ENCODE data around the gene UBE2G2.

Gene UBE2G2

GRCh38 chr21:44784810-44785209, 16.8 kb downstream of the UBE2G2 start:
- in situ Hi-C loops (cut with MboI; ENCODE audit: low pct_unique_long_range_greater_than_20kb, low sequenced_read_pairs, unreplicated experiment) = loop anchor here (25.0 kb wide), 2 partner anchors 327 to 448 kb away; partner anchors contain the start of gene CFAP410

GRCh38 chr21:44783020-44783696, 18.5 kb downstream of the UBE2G2 start:
- in situ Hi-C loops (cut with MboI; ENCODE audit: low pct_unique_long_range_greater_than_20kb, low sequenced_read_pairs, unreplicated experiment) = loop anchor here (25.0 kb wide), 2 partner anchors 329 to 446 kb away; partner anchors contain the start of gene CFAP410
- no peak for DNase-seq (ENCODE audit: low spot score)
- TF ChIP-seq CTCF (IDR thresholded peaks at IDR 0.05; ENCODE audit: extremely low read depth, insufficient read depth, missing control alignments) = no peak

More at GRCh38 chr21:44784810-44785209, 16.8 kb downstream of the UBE2G2 start:
- TF ChIP-seq CTCF (IDR thresholded peaks at IDR 0.05; ENCODE audit: extremely low read depth, insufficient read depth, missing control alignments) = no peak
- DNase-seq (ENCODE audit: low spot score) = no peak

- no peak for TF ChIP-seq CTCF (IDR thresholded peaks at IDR 0.05; ENCODE audit: extremely low read depth, insufficient read depth, missing control alignments)
- no peak for DNase-seq (ENCODE audit: low spot score)
- in situ Hi-C loops (cut with MboI; ENCODE audit: low pct_unique_long_range_greater_than_20kb, low sequenced_read_pairs, unreplicated experiment) = loop anchor here (25.0 kb wide), 2 partner anchors 331 to 444 kb away; partner anchors contain the start of gene CFAP410
Observed at GRCh38 chr21:44780767-44781459, 20.7 kb downstream of the UBE2G2 start.

DNA sequence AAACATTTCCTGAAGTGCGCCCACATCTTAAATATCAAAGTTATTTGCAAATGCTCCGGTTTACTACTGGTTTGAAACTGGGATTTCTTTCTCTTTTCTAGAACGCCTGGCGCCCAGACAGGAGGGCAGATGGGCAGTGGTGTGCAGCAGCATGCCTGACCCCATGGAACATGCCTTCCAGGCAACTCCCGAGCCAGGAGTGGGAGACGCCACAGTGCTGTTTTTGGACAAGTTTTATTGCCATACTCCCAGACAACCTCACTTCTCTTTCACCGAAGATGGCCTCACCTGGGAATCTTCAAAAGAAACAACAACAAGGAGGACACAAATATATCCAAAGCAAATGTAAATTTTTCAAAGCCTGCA, 21.5 kb downstream of the UBE2G2 start:
- in situ Hi-C loops (cut with MboI; ENCODE audit: low pct_unique_long_range_greater_than_20kb, low sequenced_read_pairs, unreplicated experiment) = loop anchor here (25.0 kb wide), 2 partner anchors 332 to 443 kb away; partner anchors contain the start of gene CFAP410
- no peak for TF ChIP-seq CTCF (IDR thresholded peaks at IDR 0.05; ENCODE audit: extremely low read depth, insufficient read depth, missing control alignments)
- DNase-seq (ENCODE audit: low spot score) = no peak

GRCh38 chr21:44779417-44780136, 22.0 kb downstream of the UBE2G2 start:
- no peak for TF ChIP-seq CTCF (IDR thresholded peaks at IDR 0.05; ENCODE audit: extremely low read depth, insufficient read depth, missing control alignments)
- in situ Hi-C loops (cut with MboI; ENCODE audit: low pct_unique_long_range_greater_than_20kb, low sequenced_read_pairs, unreplicated experiment) = loop anchor here (10.0 to 25.0 kb wide), 3 partner anchors 65 to 442 kb away; partner anchors contain the start of genes CFAP410 and TSPEAR
- no peak for DNase-seq (ENCODE audit: low spot score)

GRCh38 chr21:44778983-44779382, 22.6 kb downstream of the UBE2G2 start:
- in situ Hi-C loops (cut with MboI; ENCODE audit: low pct_unique_long_range_greater_than_20kb, low sequenced_read_pairs, unreplicated experiment) = loop anchor here (10.0 to 25.0 kb wide), 3 partner anchors 64 to 442 kb away; partner anchors contain the start of genes CFAP410 and TSPEAR
- no peak for DNase-seq (ENCODE audit: low spot score)
- TF ChIP-seq CTCF (IDR thresholded peaks at IDR 0.05; ENCODE audit: extremely low read depth, insufficient read depth, missing control alignments) = no peak

Measured in GM13977 (cell line).